PFSK-1 (cell line): ENCODE results near the gene ZNF343.

Experiments
- POLR2AphosphoS5 ChIP-seq: IDR thresholded peaks from 2 replicates; pipeline ENCODE4 v1.6.1; 2012; ENCODE audit warnings: low read depth, mild to moderate bottlenecking, control low read depth, low read length, moderate library complexity
- REST ChIP-seq, 2 experiments: IDR thresholded peaks; 2 replicates each; pipeline versions ENCODE4 v1.6.1 to v1.8.0; 2011 to 2012; ENCODE audit warnings: low read depth in 2 of 2, low read length in 2 of 2, control low read depth in 1 of 2, inconsistent platforms in 1 of 2, mild to moderate bottlenecking in 1 of 2, moderate library complexity in 1 of 2; ENCODE audit not compliant: insufficient read depth in 1 of 2
- SIN3A ChIP-seq: IDR thresholded peaks from 2 replicates; pipeline ENCODE4 v1.6.1; 2012; ENCODE audit warnings: mild to moderate bottlenecking, low read length, moderate library complexity, borderline replicate concordance; ENCODE audit not compliant: insufficient read depth
- TAF1 ChIP-seq: IDR thresholded peaks from 2 replicates; pipeline ENCODE4 v1.6.1; 2012; ENCODE audit warnings: low read length, control low read depth, borderline replicate concordance; ENCODE audit not compliant: insufficient read depth

DNA sequence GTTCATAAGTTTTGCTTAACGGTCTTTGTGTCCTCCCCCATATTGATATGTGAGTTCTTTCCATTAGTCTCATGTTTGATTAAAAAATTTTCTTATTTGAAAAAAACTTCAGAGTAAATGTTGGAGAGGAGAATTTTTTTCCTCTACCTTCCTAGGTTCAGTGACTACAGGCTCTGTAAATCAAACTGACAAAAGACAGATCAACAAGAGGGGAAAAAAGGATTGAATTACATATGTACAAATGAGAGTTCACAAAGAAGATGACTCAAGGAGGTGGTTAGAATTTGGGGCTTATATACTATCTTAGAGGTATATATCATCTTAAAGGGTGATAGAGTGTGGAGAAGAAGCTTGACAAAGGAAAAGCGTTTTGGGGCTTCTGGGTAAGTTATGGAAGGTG, 33.2 kb upstream of the ZNF343 start:
- TF ChIP-seq REST (IDR thresholded peaks at IDR 0.05; ENCODE audit: insufficient read depth in 1 of 2, low read depth in 2 of 2, low read length in 2 of 2) (no peak), POLR2AphosphoS5 (no peak), SIN3A (no peak), TAF1 (no peak)
